K562 (cell line): Measurements from ENCODE around the gene BLOC1S4. TPM values are rescaled to one million over a fixed set of nuclear protein-coding genes. Genes with fewer than 3 reads are reported as not detected.

ENCODE experiments used
- ARID1B ChIP-seq: fragments of 450-650 bp; IDR thresholded peaks from 2 replicates; pipeline ENCODE4 v1.6.1; 2016; ENCODE audit warnings: antibody characterized with exemption, mild to moderate bottlenecking, inconsistent platforms
- DDX20 ChIP-seq: fragments of 450-650 bp; IDR thresholded peaks from 2 replicates; pipeline ENCODE4 v1.6.1; 2016; ENCODE audit warnings: missing genetic modification characterization, low read depth, mild to moderate bottlenecking, missing compliant biosample characterization, moderate library complexity
- GATAD2B ChIP-seq: fragments of 450-650 bp; IDR thresholded peaks from 2 replicates; pipeline ENCODE4 v1.6.1; 2017; ENCODE audit warnings: mild to moderate bottlenecking, borderline replicate concordance
- HNRNPLL ChIP-seq: fragments of 200-400 bp; formaldehyde crosslinking; IDR thresholded peaks from 2 replicates; pipeline ENCODE4 v1.6.1; 2017; ENCODE audit warnings: low read length, low read depth, mild to moderate bottlenecking; ENCODE audit not compliant: poor library complexity, severe bottlenecking
- JUND ChIP-seq, 2 experiments: IDR thresholded peaks; 2 replicates in 1 of 2; 3 replicates in 1 of 2; pipeline ENCODE4 v1.6.1; 2011; ENCODE audit warnings: borderline replicate concordance in 2 of 2, low read depth in 2 of 2, low read length in 2 of 2, improper control_type of control experiment in 1 of 2, missing biosample characterization in 1 of 2, missing genetic modification characterization in 1 of 2, missing genetic modification reagents in 1 of 2
- LCOR ChIP-seq: sonication (generic); formaldehyde crosslinking; IDR thresholded peaks from 2 replicates; pipeline ENCODE4 v1.8.0; 2022; ENCODE audit warnings: mild to moderate bottlenecking, missing genetic modification reagents
- MAFK ChIP-seq: IDR thresholded peaks from 2 replicates; pipeline ENCODE4 v1.6.1; 2011; ENCODE audit warnings: low read length, improper control_type of control experiment
- MYBL2 ChIP-seq, 2 experiments: fragments of 450-650 bp in 1 of 2; sonication (generic) in 1 of 2; formaldehyde crosslinking in 1 of 2; IDR thresholded peaks; 2 replicates each; pipeline versions ENCODE4 v1.6.1 to v1.8.1; 2017 to 2022; ENCODE audit warnings: borderline replicate concordance in 1 of 2, inconsistent platforms in 1 of 2, low read depth in 1 of 2, mild to moderate bottlenecking in 1 of 2, missing genetic modification reagents in 1 of 2, moderate library complexity in 1 of 2
- NFATC3 ChIP-seq: fragments of 450-650 bp; IDR thresholded peaks from 2 replicates; pipeline ENCODE4 v1.6.1; 2017; ENCODE audit warnings: mild to moderate bottlenecking
- RREB1 ChIP-seq: fragments of 250-450 bp; sonication (Bioruptor Pico); IDR thresholded peaks from 2 replicates; pipeline ENCODE4 v1.4.0; 2020
- RUNX1 ChIP-seq: sonication (generic); IDR thresholded peaks from 2 replicates; pipeline ENCODE4 v1.6.1; 2016; ENCODE audit warnings: antibody characterized with exemption, low read depth
- SP2 ChIP-seq: IDR thresholded peaks from 2 replicates; pipeline ENCODE4 v1.6.1; 2011; ENCODE audit warnings: mild to moderate bottlenecking, low read depth, low read length, moderate library complexity; ENCODE audit not compliant: poor library complexity, severe bottlenecking; ENCODE audit errors: extremely low read depth
- TRIM28 ChIP-seq: fragments of 450-650 bp; IDR thresholded peaks from 2 replicates; pipeline ENCODE4 v1.6.1; 2017
- ZBTB33 ChIP-seq: sonication (generic); formaldehyde crosslinking; IDR thresholded peaks from 2 replicates; pipeline ENCODE4 v1.8.1; 2023; ENCODE audit warnings: mild to moderate bottlenecking, missing genetic modification reagents
- ZKSCAN3 ChIP-seq: fragments of 250-450 bp; sonication (Bioruptor Pico); IDR thresholded peaks from 2 replicates; pipeline ENCODE4 v1.4.0; 2020
- ZNF780A ChIP-seq: fragments of 250-450 bp; sonication (Bioruptor Pico); IDR thresholded peaks from 2 replicates; pipeline ENCODE4 v1.5.0; 2021; ENCODE audit warnings: mild to moderate bottlenecking
- polyA plus RNA-seq, 8 experiments: library from polyadenylated mRNA; depleted of rRNA in 4 of 8; stranded (reverse) in 5 of 8; unstranded in 3 of 8; fragments of >200 nt; fragmentation: Nextera tagmentation in 2 of 8; fragmentation: Illumina TruSeq in 1 of 8; extraction: Ambion mirVana in 2 of 8; extraction: Trizol in 1 of 8; gene quantifications; 2 replicates each; pipeline versions ENCODE4 v1.2.1 to v1.2.3, GENCODE V29; 2011 to 2014; ENCODE audit warnings: inconsistent platforms in 1 of 8, missing spikeins in 1 of 8
- total RNA-seq, 7 experiments: library from RNA; depleted of rRNA in 6 of 7; stranded (reverse); fragments of >200 nt in 6 of 7; fragmentation: Illumina TruSeq in 2 of 7; extraction: Trizol in 2 of 7; gene quantifications; 2 replicates each; pipeline versions ENCODE4 v1.2.1 to v1.2.3, GENCODE V29; 2011 to 2021; ENCODE audit warnings: low replicate concordance in 1 of 7
- TF ChIP-seq, protein P1 (sequence below): sonication (generic); formaldehyde crosslinking; IDR thresholded peaks from 2 replicates; pipeline ENCODE4 v1.8.0; 2022; ENCODE audit warnings: missing genetic modification reagents, mild to moderate bottlenecking, borderline replicate concordance
- TF ChIP-seq, protein P2 (sequence below): fragments of 450-650 bp; IDR thresholded peaks from 2 replicates; pipeline ENCODE4 v1.6.1; 2016; ENCODE audit warnings: low read depth, mild to moderate bottlenecking, moderate library complexity

Gene BLOC1S4
- total and polyA plus RNA-seq, 9 of the 15 experiments (the other 6 are each of a cell fraction or from before 2014, with no cell fraction given): 3.1 to 31.6 (median 11.2) TPM

GRCh38 chr4:6715704-6716017 lies 313 bp upstream of the BLOC1S4 start (continued):
- TF ChIP-seq RREB1 (CRISPR knock-in tag) (0 out of 2 replicates have a peak, but pooled peaks have one; percentile 4), TRIM28 (no peak), ZNF780A (no peak), MAFK (no peak), SP2 (no peak), MYBL2 (IDR thresholded peaks at IDR 0.05; ENCODE audit: low read depth) (no peak), MYBL2 (CRISPR knock-in tag; IDR thresholded peaks at IDR 0.05; ENCODE audit: borderline replicate concordance) (no peak), LCOR (CRISPR knock-in tag) (no peak), RUNX1 (no peak), ZBTB33 (CRISPR knock-in tag) (no peak), ARID1B (no peak), ZKSCAN3 (CRISPR knock-in tag) (no peak), JUND (IDR thresholded peaks at IDR 0.05; ENCODE audit: borderline replicate concordance, low read depth, low read length) (no peak), JUND (tag; IDR thresholded peaks at IDR 0.05; ENCODE audit: borderline replicate concordance, low read depth, low read length) (no peak), DDX20 (no peak), GATAD2B (no peak), NFATC3 (no peak), HNRNPLL (no peak)
- TF ChIP-seq, protein P1, sequence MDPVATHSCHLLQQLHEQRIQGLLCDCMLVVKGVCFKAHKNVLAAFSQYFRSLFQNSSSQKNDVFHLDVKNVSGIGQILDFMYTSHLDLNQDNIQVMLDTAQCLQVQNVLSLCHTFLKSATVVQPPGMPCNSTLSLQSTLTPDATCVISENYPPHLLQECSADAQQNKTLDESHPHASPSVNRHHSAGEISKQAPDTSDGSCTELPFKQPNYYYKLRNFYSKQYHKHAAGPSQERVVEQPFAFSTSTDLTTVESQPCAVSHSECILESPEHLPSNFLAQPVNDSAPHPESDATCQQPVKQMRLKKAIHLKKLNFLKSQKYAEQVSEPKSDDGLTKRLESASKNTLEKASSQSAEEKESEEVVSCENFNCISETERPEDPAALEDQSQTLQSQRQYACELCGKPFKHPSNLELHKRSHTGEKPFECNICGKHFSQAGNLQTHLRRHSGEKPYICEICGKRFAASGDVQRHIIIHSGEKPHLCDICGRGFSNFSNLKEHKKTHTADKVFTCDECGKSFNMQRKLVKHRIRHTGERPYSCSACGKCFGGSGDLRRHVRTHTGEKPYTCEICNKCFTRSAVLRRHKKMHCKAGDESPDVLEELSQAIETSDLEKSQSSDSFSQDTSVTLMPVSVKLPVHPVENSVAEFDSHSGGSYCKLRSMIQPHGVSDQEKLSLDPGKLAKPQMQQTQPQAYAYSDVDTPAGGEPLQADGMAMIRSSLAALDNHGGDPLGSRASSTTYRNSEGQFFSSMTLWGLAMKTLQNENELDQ: no peak
- TF ChIP-seq, protein P2, sequence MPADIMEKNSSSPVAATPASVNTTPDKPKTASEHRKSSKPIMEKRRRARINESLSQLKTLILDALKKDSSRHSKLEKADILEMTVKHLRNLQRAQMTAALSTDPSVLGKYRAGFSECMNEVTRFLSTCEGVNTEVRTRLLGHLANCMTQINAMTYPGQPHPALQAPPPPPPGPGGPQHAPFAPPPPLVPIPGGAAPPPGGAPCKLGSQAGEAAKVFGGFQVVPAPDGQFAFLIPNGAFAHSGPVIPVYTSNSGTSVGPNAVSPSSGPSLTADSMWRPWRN: no peak
